ENCODE measurements around the gene ZFX. TPM values are rescaled to one million over a fixed set of nuclear protein-coding genes. Genes with fewer than 3 reads are reported as not detected.
"Not testable (repeated sequence)": the region's sequence is repeated elsewhere in the genome, so short reads cannot be mapped to it uniquely, and the experiment has no call there.

ZFX gene
- polyA plus RNA-seq, 10 donors = 14.7 to 31.9 (median 18.2) TPM

DNA sequence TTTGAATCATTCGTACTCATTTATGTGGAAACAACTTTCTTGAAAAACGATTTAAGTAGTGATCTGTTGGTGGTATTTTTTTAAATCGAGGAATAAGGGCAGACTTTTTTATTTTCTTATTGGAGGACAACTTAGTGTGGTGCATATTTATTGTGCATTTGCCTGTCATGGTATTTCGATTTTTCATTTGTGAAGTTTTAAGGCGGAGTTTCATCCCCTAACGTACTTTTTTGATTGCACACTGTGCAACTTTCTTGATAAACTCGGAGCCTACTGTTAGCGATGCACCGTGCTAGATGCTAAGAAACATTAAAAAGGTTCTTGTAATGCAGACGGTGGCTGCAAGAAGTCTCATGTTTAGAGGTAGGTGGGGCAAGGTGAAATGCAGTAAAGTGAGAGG, 1.4 kb downstream of the ZFX start:
- DNase-seq = no peak

DNA sequence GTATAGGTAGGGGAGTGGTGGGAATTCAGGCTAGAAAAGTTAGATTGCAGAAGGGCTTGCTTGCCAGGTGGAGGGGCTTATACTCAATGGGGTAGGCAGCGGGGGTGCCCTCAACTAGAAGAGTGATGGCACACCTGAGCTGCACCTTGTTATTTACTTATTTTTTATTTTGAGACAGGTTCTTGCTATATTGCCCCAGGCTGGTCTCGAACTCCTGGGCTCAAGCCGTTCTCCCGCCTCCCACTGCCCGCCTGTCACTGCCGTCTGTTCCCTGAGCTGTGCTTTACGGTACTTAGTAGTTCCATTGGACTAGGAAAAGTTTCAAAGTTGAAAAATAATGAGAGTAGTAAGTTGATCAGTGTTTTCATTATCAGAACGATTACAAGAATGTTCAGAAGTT, 2.0 kb downstream of the ZFX start:
- no peak for DNase-seq

DNA sequence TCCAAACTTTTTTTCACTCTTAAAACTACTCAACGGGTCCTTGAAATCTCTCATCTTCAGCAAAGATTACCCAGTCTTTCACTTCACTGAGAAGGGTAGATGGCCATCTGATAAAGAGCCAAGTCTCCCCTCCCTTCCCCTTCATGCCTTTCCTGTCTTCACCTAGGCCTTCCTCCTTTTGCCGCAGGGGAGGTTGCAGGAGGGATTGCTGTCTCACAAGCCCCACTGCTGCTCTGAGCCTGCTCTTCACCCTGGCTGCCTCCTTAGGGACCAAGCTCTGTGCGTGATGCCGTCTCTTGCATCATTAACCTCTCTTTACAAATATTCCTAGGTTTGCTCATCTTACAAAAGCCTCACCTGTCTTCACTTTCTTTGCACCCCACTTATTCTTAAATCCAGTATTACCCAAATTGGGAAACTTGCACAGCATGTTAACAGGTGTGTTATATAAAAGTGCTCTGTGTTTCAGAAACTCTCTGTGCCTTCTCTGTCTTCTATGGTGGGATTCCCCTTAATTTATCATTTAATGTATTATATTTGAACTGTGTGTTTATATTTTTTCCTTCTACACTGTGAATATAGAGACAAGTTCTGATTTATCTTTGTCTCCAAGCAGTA, 3.8 kb downstream of the ZFX start:
- no peak for DNase-seq

DNA sequence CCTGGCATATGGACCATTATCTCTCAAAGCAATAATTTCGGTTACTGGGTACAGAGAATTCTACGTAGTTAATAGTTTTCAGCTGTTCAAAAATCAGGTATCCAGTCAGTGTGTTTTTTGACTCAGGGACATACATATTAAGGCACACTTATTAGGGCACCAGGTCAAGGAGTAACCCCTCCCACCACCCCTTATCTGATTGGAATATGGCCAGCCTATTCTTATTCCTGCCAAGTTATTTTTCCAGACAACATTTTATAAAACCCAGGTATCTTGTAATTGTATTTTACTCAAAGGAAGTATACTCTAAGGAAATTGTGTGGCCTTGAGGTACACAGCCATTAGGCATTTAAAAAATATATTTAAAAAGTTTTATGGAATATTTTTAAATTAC, 4.3 kb downstream of the ZFX start:
- no peak for DNase-seq

DNA sequence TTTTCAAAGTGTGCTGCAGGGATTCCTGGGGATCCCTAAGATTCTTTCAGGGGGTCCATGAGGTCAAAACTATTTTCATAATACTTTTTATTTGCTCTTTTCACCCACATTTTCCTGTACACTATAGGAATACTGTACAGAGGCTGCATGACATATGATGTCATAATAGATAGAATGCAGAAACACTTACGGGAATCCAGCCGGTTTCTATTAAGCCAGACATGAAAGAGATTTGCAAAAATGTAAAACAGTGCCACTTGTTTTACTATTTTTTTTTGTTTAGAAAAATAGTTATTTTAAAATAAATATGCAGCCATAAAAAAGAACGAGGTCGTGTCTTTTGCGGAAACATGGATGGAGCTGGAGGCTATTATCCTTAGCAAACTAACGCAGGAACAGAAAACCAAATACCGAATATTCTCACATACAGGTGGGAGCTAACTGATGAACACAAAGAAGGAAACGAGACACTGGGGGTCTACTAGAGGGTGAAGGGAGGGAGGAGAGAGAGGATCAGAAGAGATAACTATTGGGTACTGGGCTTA, 5.0 kb downstream of the ZFX start:
- DNase-seq = no peak

DNA sequence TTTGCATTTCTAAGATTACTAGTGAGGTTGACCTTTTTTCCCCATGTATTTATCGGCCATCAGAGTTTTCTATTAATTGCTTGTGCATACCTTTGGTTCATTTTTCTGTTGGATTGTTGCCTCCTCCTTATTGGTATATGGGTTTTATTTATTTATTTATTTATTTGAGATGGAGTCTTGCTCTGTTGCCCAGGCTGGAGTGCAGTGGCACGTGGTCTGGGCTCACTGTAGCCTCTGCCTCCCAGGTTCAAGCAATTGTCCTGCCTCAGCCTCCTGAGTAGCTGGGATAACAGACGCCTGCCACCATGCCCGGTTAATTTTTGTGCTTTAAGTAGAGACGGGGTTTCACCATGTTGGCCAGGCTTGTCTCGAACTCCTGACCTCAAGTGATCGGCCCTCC, 6.2 kb downstream of the ZFX start:
- not testable (repeated sequence) for DNase-seq

DNA sequence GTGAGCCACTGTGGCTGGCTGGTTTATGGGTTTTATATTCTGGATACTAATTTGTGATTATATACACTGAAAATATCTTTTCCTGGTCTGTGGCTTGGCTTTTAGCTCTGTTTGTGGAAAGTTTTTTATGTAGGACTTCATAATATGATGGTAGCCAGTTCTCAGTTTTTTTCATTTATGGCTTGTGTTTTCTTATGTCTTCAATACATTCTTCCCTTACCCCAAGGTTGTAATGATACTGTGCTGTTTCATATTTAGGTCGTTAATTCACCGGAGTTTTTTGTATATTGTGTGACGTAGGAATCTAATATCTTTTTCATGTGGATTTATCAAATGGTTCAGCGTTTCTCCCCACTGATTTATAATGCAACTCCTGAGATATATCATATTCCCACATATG, 6.6 kb downstream of the ZFX start:
- DNase-seq = no peak

DNA sequence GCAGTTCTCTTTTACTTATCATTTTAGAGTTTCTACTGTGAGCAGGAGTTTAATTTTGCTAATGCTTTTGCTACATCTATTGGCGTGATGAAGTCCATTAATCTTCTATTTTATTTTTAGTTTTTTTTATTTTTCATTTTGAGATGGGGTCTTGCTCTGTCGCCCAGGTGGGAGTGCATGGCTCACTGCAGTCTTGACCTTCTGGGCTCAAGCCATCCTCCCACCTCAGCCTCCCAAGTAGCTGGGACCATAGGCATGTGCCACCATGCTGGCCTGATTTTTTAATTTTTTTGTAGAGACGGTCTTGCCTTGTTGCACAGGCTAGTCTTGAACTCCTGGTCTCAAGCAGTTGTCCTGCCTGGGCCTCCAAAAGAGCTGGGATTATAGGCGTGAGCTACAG, 9.4 kb downstream of the ZFX start:
- no peak for DNase-seq

DNA sequence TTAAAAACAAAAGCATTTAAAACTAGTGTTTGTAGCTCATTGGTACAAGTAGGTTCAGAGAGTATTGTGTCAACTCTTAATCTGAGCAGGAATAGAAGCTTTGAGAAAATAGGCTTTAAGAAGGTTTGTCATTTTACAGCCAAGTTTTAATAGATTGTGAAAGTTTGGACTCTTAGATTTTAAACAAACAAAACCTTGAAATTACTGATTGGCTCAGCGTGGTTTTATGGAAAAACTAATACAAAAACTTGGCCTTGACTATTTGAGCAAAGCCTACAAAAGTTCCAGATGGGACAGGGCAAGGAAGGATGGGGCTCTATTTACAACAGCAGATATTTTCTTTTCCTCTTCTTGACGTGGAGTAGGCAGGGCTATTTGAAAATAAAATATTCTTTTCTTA, 16.5 kb downstream of the ZFX start:
- no peak for DNase-seq

DNA sequence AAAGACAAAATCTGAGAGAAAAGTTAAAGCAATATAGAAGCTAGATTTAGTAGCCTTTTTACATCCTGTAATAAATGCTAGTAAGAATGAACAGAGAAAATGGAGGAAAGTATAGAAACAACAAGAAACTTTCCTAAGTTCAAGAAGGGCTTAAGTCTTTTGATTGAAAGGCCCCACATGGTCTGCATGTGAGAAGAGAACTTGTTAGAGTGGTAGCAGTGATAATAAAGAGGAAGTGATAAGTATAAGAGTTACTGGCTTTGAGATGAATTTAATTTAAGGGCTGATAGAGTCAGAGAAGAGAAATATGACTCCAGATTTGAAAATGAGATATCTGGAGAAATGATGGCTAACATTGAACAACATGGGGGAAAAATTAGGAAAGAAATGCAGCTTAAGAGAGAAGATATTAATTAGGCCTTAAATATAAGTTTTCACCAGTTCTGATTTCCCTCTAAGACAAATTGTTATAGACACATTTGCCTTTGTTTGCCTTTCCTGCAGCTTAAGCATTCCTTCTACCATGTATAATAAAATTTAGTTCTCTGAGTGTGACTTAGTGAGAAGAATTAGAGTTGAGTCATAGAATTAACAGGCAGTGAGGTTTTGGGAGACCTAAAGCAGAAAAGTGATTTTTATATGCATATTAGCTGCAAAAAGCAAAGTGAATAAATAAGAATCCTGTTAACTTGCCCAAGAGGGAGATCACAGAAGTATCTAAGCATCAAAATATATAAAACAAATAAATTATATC, 18.4 kb downstream of the ZFX start:
- DNase-seq = no peak

DNA sequence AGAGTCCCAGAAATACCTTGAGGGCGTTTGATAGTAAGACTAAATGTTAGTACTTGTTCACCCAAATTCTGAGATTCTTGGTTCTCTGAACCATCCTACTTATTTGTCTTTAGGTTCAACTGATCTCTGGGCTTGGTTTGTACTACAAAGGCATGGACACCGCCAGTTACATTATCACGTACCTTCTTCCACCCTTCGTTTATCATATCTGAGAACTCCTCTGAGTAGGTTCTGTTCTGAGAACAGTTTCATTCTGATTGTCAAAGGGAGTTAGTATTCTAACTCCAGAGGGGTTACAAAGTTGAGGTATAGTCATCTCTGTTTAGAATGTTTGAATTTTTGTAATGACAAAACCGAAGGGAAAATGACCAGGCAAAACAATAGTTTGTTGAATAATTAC, 19.3 kb downstream of the ZFX start:
- DNase-seq = no peak

DNA sequence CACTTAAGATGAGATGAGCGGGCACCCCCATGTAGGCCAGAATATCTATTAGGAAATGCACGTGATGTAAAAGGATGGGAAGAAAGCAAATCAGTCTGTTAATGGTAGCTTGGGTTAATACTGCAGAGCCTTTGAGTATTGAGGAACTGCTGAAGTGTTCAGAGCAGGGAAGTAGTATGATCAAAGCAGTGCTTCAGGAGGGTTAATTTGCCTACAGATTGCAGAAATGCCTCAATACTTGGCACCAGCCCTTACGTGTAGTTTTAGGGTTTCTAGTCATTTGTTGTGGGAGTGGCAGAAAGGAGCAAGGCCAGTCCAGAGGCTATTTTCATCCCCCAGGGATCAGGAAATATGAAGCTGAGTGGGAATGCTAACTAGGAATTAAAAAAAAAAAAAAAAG, 19.7 kb downstream of the ZFX start:
- no peak for DNase-seq

DNA sequence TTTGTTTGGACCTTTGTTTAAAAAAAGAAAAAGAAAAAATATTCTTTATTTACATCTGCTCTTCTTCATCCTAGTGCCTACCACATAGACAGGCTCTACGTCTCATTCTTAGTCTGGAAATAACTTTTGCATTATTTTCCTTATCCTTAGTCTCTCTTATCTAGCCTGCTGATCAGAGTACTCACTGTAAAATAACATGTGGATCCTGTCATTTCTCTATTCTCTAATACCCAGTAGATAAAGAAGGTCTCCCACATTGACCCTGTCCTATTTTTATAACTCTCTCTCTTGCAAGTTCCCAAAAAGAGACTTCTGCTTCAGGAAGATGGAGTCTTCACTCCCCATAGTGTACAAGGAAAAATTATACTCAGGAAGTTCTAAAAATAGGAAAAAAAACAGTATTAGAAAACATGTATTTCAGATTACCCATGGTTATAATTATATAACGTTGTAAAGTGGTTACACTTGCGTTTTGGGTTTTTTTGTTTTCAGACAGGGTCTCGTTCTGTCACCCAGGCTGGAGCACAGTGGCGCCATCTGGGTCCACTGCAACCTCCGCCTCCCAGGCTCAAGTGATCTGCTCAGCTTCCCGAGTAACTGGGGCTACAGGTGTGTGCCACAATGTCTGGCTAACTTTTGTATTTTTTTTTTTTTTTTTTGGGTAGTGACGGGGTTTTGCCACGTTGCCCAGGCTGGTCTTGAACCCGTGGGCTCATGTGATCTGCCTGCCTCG, 23.8 kb downstream of the ZFX start:
- no peak for DNase-seq

DNA sequence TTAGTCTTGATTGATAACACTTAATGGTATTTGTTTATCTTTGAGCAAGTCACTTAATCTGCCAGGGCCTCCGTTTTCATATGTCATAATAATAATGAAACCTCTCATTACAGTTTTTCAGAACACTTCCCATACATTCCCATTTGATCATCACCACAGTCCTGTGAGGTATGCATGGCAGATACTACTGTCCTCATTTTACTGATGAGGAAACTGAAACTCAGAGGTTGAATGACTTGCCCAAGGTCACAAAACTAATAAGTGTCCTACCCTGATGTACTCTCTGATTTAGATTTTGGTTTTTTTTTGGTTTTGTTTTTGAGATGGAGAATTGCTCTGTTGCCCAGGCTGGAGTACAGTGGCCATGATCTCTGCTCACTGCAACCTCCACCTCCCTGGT, 25.7 kb downstream of the ZFX start:
- DNase-seq = no peak

DNA sequence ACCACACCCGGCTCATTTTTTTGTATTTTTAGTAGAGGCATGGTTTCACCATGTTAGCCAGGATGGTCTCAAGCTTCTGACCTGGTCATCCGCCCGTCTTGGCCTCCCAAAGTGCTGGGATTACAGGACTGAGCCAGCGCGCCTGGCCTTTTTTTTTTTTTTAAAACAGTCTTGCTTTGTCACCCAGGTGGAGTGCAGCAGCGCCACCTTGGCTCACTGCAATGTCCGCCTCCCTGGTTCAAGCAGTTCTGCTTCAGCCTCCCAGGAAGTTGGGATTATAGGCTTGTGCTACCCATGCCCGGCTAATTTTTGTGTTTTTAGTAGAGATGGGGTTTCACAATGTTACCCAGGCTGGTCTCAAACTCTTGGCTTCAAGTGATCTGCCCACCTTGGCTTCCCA, 28.9 kb downstream of the ZFX start:
- no peak for DNase-seq

DNA sequence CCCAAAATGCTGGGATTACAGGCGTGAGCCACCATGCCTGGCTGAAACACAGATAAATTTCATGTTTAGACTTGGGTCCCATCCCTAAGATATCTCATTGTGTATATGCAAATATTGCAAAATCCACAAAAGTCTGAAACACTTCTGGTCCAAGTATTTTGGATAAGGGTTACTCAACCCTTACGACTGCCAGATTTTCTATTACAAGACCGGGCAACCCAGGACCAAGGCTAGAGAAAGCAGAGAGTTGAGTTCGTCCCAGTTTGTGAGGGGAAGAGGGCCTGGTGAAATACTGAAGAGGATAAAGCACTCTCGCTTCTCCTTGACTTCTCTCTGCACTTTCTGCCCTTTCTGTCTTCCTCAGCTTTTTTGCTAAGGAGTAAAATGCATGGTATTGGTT, 34.5 kb downstream of the ZFX start:
- DNase-seq = no peak

DNA sequence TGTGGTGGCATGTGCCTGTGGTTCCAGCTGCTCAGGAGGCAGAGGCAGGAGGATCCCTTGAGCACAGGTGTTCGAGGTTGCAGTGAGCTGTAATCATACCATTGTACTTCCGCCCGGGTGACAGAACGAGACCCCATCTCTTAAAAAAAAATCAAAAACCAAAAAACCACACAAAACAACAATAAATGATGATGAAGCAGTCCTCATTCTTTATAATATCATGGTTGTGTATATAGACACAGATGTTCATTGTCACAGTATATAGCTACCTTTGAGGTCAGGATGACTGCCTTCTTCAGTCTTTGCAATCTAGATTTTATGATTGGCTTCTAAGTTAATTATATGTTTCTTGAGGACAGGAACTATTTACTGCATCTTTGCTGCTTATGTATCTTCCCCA, 37.0 kb downstream of the ZFX start:
- no peak for DNase-seq

DNA sequence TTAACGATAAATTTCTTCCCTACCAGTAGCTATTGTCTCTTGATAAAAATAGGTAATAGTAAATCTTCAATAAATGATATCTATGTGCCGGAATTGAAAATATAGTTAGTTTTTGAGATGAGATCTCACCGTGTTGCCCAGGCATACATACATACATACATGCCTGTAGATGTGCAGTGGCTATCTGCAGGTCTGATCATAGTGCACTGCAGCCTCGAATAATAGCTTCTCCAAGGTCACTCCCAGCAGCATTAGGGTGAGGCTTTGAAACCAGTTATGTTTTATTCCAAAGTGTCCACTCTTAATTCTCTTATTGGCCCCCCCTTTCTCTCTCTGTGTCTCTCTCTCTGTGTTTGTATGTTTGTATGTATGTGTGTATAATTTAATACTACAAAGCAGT, 37.5 kb downstream of the ZFX start:
- DNase-seq = no peak

DNA sequence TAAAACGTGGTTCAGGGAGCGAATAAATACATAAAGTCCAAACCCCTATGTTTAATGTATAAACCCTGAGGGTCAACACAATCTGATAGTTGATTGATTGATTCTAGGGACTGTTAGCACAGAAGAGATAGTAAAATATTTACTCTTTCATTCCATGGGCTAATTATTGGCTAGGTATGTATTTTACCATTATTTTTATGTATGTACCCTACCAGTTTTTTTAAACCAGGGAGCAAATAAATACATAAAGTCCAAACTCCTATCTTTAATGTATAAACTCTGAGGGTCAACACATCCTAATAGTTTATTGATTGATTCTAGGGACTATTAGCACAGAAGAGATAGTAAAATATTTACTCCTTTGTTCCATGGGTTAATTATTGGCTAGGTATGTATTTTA, 40.0 kb downstream of the ZFX start:
- DNase-seq = no peak

DNA sequence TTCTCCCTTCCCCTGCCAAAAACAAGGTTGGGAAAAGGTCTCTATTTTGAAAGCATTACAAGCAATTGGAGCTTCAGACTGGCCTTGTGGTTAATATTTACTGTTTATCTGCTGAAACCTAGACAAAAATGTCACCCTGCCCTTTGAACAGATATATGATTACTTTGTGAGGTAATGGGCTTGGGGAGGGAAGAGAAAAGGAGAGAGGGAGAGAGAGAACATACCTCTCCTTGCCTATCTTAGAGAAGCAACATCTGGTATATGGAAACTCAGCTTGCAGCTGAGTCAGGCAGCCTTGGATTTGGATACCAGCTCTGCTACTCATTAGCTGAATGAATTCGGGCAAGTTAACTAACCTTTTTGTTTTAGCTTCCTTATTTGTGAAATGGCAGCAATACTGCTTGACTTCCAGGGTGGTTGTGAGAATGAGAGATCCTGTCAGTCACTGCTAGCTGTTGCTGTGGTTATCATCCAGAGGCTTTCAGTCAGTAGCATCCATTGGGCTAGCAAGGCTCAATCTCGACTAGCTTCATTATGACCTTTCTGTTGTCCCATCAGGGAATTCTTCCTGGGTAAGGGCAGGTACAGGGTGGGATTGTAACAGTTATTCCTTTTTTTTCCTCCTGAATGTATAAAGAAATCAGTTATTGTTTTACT, 41.1 kb downstream of the ZFX start:
- DNase-seq = no peak

DNA sequence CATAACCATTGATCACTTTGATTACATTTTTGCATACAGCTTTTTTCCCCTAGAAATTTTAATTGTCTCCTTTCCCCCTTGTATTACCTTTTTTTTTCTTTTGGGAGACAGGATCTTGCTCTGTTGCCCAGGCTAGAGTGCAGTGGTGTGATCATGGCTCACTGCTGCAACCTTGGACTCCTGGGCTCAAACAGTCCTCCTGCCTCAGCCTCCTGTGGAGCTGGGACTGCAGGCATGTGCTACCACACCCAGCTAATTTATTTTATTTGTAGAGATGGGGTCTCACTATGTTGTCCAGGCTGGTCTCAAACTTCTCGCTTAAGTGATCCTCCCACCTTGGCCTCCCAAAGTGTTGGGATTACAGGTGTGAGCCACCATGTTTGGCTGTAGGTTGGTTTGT, 47.0 kb downstream of the ZFX start:
- no peak for DNase-seq

DNA sequence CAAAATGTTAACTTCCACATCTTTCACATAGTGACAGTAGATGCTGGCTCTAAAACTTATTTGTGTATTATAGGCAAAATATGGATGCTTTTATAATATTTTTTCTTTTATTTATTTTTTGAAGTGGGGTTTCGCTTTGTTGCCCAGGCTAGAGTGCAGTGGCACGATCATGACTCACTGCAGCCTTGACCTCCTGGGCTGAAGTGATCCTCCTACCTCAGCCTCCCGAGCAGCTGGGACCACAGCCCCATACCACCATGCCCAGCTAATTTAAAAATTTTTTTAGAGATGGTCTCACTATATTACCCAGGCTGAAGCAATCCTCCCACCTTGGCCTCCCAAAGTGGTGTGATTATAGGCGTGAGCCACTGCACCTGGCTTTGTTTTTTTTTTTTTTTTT, 48.6 kb downstream of the ZFX start:
- DNase-seq = no peak

DNA sequence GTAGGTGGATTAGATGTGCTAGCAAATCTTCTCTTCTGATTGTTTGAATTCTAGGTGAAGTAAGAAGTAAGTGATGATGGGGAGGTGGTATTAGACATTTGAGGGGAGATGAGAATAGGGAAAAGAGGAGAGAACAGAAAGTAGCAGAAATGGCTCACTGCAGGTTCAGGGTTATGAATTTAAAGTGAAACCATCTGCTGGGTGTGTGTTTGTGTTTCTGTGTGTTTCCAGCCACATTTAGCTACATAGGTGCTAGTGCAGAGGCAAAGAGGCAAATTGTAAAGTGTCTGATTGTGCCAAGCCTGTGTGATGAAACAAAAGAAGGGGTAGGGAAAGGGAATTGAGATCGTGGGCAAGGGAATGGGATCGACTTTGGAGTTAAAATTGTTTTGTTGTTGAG, 50.6 kb downstream of the ZFX start:
- no peak for DNase-seq
